GM23338 (cell line): ENCODE results near the gene PPP2R2B. TPM values are rescaled to one million over a fixed set of nuclear protein-coding genes. Genes with fewer than 3 reads are reported as not detected.

Experiments used
- ATAC-seq: fragments of 200-7000 bp; cut with Tn5 transposase; 3 replicates; pipeline ENCODE4 v1.9.1; 2020
- DNase-seq: peaks from one replicate; pipeline ENCODE4 v3.0.0-alpha.2; 2015; ENCODE audit warnings: low spot score
- H2AFZ ChIP-seq: fragments of 200-600 bp; sonication (generic); 2 replicates; pipeline ENCODE4 v1.8.0; 2016; ENCODE audit warnings: antibody characterized with exemption, mild to moderate bottlenecking, moderate library complexity
- H3F3A ChIP-seq: fragments of 200-600 bp; sonication (generic); replicated peaks from 2 replicates; pipeline ENCODE4 v1.8.0; 2017; ENCODE audit warnings: antibody characterized with exemption, mixed run types, low read depth
- H3K27ac ChIP-seq: fragments of 200-600 bp; sonication (generic); 2 replicates; pipeline ENCODE4 v1.6.1; 2016; ENCODE audit warnings: low read depth
- H3K27me3 ChIP-seq: fragments of 200-600 bp; sonication (generic); 2 replicates; pipeline ENCODE4 v1.8.0; 2016; ENCODE audit warnings: mild to moderate bottlenecking, mixed run types, moderate library complexity; ENCODE audit not compliant: insufficient read depth
- H3K36me3 ChIP-seq: fragments of 200-600 bp; sonication (generic); 2 replicates; pipeline ENCODE4 v1.8.0; 2016; ENCODE audit warnings: mild to moderate bottlenecking; ENCODE audit not compliant: insufficient read depth
- H3K4me1 ChIP-seq: fragments of 200-600 bp; sonication (generic); 2 replicates; pipeline ENCODE4 v1.8.0; 2016; ENCODE audit warnings: mild to moderate bottlenecking, moderate library complexity; ENCODE audit not compliant: insufficient read depth
- H3K4me2 ChIP-seq: fragments of 200-600 bp; sonication (generic); 2 replicates; pipeline ENCODE4 v1.7.1; 2017; ENCODE audit warnings: mixed run types
- H3K4me3 ChIP-seq: fragments of 200-600 bp; sonication (generic); 2 replicates; pipeline ENCODE4 v1.6.1; 2016; ENCODE audit warnings: mixed run types
- H3K79me2 ChIP-seq: fragments of 200-600 bp; sonication (generic); replicated peaks from 2 replicates; pipeline ENCODE4 v1.8.0; 2017; ENCODE audit warnings: mild to moderate bottlenecking; ENCODE audit not compliant: insufficient read depth
- H3K9me2 ChIP-seq: fragments of 200-600 bp; sonication (generic); 2 replicates; pipeline ENCODE4 v1.8.0; 2017; ENCODE audit not compliant: insufficient read depth
- H4K20me1 ChIP-seq: fragments of 200-600 bp; sonication (generic); replicated peaks from 2 replicates; pipeline ENCODE4 v1.8.0; 2017; ENCODE audit warnings: mild to moderate bottlenecking; ENCODE audit not compliant: insufficient read depth
- H3K27ac Mint-ChIP-seq: 2 replicates; pipeline ENCODE4 v1.8.0; 2020; ENCODE audit warnings: inconsistent platforms, mild to moderate bottlenecking, moderate library complexity, mixed read lengths
- H3K27me3 Mint-ChIP-seq: 3 replicates; pipeline ENCODE4 v1.8.0; 2022; ENCODE audit warnings: low read depth, mild to moderate bottlenecking, moderate library complexity, mixed read lengths, inconsistent platforms; ENCODE audit not compliant: insufficient read depth, poor library complexity
- H3K36me3 Mint-ChIP-seq: 3 replicates; pipeline ENCODE4 v1.8.0; 2021; ENCODE audit warnings: low read depth, mild to moderate bottlenecking, inconsistent platforms, moderate library complexity, mixed read lengths
- H3K4me1 Mint-ChIP-seq: 3 replicates; pipeline ENCODE4 v1.8.0; 2020; ENCODE audit warnings: mild to moderate bottlenecking, inconsistent platforms, mixed read lengths
- H3K4me3 Mint-ChIP-seq: 3 replicates; pipeline ENCODE4 v1.8.0; 2021; ENCODE audit warnings: moderate library complexity, mild to moderate bottlenecking, inconsistent platforms, mixed read lengths
- H3K9me3 Mint-ChIP-seq: 3 replicates; pipeline ENCODE4 v1.8.0; 2020; ENCODE audit warnings: moderate library complexity, mild to moderate bottlenecking, inconsistent platforms, mixed read lengths
- CREB1 ChIP-seq: fragments of 250-450 bp; sonication (Bioruptor Pico); IDR thresholded peaks from 2 replicates; pipeline ENCODE4 v1.5.0; 2020; ENCODE audit warnings: low read depth, mild to moderate bottlenecking, moderate library complexity
- EZH2 ChIP-seq: fragments of 200-600 bp; sonication (generic); IDR thresholded peaks from one replicate; pipeline ENCODE4 v1.8.0; 2017; ENCODE audit warnings: antibody characterized with exemption, mild to moderate bottlenecking, low read depth; ENCODE audit not compliant: unreplicated experiment
- EZH2phosphoT487 ChIP-seq: fragments of 200-600 bp; sonication (generic); IDR thresholded peaks from one replicate; pipeline ENCODE4 v1.8.1; 2018; ENCODE audit warnings: antibody characterized with exemption; ENCODE audit not compliant: unreplicated experiment
- JUNB ChIP-seq: IDR thresholded peaks from one replicate; pipeline ENCODE4 v1.6.1; 2016; ENCODE audit warnings: antibody characterized with exemption; ENCODE audit not compliant: unreplicated experiment
- NANOG ChIP-seq: IDR thresholded peaks from 2 replicates; pipeline ENCODE4 v1.6.1; 2016; ENCODE audit warnings: antibody characterized with exemption, borderline replicate concordance
- POLR2AphosphoS5 ChIP-seq: IDR thresholded peaks from 2 replicates; pipeline ENCODE4 v1.6.1; 2016; ENCODE audit warnings: antibody characterized with exemption, low read depth
- STAT1 ChIP-seq: IDR thresholded peaks from one replicate; pipeline ENCODE4 v1.6.1; 2016; ENCODE audit warnings: antibody characterized with exemption; ENCODE audit not compliant: unreplicated experiment
- ZNF114 ChIP-seq: fragments of 250-450 bp; sonication (Bioruptor Pico); IDR thresholded peaks from 2 replicates; pipeline ENCODE4 v1.5.0; 2020; ENCODE audit warnings: mild to moderate bottlenecking, moderate library complexity
- ZNF331 ChIP-seq: fragments of 250-450 bp; sonication (Bioruptor Pico); IDR thresholded peaks from 2 replicates; pipeline ENCODE4 v1.5.0; 2020; ENCODE audit warnings: low read depth, mild to moderate bottlenecking, moderate library complexity
- ZNF462 ChIP-seq: fragments of 250-450 bp; sonication (Bioruptor Pico); IDR thresholded peaks from 2 replicates; pipeline ENCODE4 v1.5.0; 2020; ENCODE audit warnings: mild to moderate bottlenecking, moderate library complexity
- polyA plus RNA-seq: library from polyadenylated mRNA; unstranded; fragments of >200 nt; fragmentation: Nextera tagmentation; extraction: Ambion mirVana; gene quantifications from 2 replicates; pipeline ENCODE4 v1.2.1, GENCODE V29; 2016
- total RNA-seq: library from RNA; depleted of rRNA; stranded (reverse); fragments of >200 nt; shearing (Covaris generic); gene quantifications from 2 replicates; pipeline ENCODE4 v1.2.3, GENCODE V29; 2014

PPP2R2B gene
- total and polyA plus RNA-seq, 2 experiments from 2014 or later: 21.3 to 33.9 TPM

- TF ChIP-seq EZH2: no peak
- TF ChIP-seq CREB1 (CRISPR knock-in tag): no peak
- no peak for TF ChIP-seq ZNF462 (CRISPR knock-in tag)
- TF ChIP-seq STAT1: no peak
- TF ChIP-seq EZH2phosphoT487: no peak
Measured at GRCh38 chr5:146732962-146733361, 145.6 kb downstream of the PPP2R2B start (continued).

GRCh38 chr5:146731909-146732659 lies 146.5 kb downstream of the PPP2R2B start:
- Mint-ChIP-seq H3K4me1 (peaks cover 16% of the 10 kb centered on the region), H3K36me3 (peaks cover 42% of the 10 kb centered on the region), H3K9me3 (peaks cover 38% of the 10 kb centered on the region), H3K27me3 (peaks cover 6% of the 10 kb centered on the region), H3K4me3 (no peak overlapping the region), H3K27ac (peak overlapping the region; percentile 76; the same call in 1 of the 2 replicates)
- no peaks in the 10 kb centered on the region for H3K9me2 ChIP-seq
- no peaks in the 10 kb centered on the region for H3K27me3 ChIP-seq
- no peaks in the 10 kb centered on the region for H3F3A ChIP-seq
- DNase-seq: peak; percentile 45
- no peaks in the 10 kb centered on the region for H4K20me1 ChIP-seq
- H2AFZ ChIP-seq: no peak overlapping the region
- no peak overlapping the region for H3K4me3 ChIP-seq
- H3K27ac ChIP-seq: no peak overlapping the region
- 0 out of 2 replicates have a peak overlapping the region, but pooled peaks have one; percentile 8 for H3K4me2 ChIP-seq
- peaks cover 10% of the 10 kb centered on the region for H3K36me3 ChIP-seq
- H3K79me2 ChIP-seq: no peaks in the 10 kb centered on the region
- peaks cover 21% of the 10 kb centered on the region for H3K4me1 ChIP-seq
- peak; percentile 27; the same call in 1 of the 3 replicates for ATAC-seq
- TF ChIP-seq EZH2: no peak
- TF ChIP-seq ZNF462 (CRISPR knock-in tag): no peak
- no peak for TF ChIP-seq ZNF114
- TF ChIP-seq ZNF331 (CRISPR knock-in tag): no peak
- no peak for TF ChIP-seq POLR2AphosphoS5
- TF ChIP-seq JUNB: no peak
- TF ChIP-seq NANOG: no peak
